GM12872 (cell line): ENCODE data around the gene APC2.

Experiments
- TF ChIP-seq, protein P1 (sequence below): IDR thresholded peaks from 3 replicates; pipeline ENCODE4 v1.5.1; 2011; ENCODE audit warnings: low read depth, mild to moderate bottlenecking, low read length, moderate library complexity; ENCODE audit not compliant: insufficient read depth

APC2 gene

DNA sequence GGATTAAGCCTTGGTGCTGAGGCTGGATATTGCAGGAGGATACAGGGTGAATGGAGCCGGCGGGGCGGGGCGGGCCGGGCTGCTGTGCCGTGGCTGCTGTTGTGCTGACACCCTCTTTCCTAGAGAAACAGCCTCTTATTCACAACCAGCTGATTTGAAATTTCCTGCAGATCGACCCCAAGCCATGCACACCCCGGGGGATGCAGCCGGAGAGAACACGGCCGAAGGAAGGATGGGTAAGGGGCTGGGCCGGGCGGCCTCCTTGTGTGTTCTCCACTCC is 31.5 kb upstream of the APC2 start:
- TF ChIP-seq, protein P1, sequence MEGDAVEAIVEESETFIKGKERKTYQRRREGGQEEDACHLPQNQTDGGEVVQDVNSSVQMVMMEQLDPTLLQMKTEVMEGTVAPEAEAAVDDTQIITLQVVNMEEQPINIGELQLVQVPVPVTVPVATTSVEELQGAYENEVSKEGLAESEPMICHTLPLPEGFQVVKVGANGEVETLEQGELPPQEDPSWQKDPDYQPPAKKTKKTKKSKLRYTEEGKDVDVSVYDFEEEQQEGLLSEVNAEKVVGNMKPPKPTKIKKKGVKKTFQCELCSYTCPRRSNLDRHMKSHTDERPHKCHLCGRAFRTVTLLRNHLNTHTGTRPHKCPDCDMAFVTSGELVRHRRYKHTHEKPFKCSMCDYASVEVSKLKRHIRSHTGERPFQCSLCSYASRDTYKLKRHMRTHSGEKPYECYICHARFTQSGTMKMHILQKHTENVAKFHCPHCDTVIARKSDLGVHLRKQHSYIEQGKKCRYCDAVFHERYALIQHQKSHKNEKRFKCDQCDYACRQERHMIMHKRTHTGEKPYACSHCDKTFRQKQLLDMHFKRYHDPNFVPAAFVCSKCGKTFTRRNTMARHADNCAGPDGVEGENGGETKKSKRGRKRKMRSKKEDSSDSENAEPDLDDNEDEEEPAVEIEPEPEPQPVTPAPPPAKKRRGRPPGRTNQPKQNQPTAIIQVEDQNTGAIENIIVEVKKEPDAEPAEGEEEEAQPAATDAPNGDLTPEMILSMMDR = no peak

DNA sequence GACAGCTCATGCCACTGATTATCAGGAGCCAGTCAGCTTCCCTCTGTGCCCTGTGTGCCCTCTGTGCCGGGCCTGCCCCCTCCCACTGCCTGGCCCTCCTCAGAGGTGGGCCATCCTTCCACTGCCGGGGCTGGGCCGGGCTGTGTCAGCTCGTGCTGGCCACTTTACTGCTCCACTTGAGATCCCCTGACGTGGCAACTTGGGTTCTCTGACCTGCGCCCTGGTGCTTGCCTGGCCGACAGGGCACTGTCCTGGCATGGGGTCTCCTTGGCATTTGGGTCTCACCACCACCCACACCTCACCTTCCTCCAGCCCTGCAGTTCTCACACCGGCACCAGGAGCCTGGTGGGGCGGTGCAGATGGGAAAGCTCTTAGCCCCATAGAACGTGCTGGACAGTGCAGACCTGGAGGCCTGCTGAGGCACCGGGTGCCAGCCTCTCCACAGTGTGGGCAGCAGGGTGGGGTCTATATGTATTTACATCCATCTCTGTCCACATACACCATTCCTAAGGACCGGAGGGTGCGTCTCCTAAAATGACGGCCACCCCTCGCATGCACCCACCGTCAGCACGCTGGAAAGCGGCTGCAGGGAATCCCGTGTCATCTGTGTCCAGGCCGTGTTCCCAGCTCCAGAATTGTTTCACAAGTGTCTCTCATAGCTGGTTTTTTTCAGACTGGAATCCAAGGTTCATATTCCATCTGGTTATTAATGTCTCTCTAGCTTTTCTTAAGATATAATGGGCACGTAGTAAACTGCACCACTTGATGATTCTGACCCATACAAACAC is 30.8 kb upstream of the APC2 start:
- TF ChIP-seq, protein P1 = no peak

DNA sequence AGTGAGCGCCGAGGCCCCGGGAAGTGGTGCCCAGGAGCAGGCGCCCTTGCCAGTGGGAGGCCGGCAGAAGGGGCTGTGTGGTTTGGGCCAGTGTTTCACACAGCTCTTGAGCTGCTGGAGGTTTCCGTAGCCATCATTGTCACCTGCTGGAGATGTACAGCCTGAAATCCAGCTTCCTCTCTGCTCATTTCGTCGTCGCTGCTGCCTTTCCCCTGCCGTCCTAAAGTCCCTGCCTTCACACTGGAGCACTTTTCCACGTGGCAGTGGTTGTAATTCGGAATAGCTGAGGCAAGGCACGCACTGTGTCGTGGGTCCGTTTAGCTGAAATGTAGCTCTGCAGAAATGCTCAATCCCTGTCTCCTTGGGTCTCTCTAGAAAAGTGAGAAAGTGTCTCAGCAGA is 29.3 kb upstream of the APC2 start:
- TF ChIP-seq, protein P1 = no peak

DNA sequence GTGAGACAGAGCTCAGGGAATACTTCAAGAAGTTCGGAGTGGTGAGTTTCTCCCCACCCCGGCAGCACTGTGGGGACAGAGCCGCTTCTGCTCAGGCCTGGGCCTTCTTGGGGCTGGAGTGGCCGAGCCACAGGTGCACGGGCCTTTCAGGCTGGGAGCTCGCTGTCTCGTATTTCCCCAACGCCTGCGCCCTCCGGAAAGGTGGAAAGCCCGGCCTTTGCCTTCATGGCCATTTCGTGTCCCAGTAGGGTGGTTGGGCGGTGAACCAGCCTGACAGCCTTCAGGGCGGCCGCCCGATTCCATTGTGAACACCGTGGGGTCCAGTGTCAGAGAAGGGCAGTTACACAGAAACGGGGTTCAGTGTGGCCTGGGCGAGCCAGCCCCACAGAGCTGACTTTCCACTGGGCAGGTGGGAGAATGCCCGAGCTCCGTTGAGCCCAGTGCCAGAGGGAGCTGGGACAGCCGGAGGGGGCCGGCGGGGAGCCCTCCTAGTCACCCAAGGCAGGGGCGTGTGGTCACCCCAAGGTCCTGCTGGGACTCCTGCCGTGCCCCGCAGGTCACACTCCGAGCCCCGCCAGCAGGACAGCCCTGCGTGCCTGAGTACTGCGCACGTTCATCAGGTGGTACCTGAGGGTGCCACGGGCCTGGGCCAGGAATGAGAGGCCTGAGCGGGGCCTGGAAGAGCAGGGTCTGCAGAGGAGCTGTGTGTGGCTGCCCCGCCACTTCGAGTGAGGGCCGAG is 28.5 kb upstream of the APC2 start:
- TF ChIP-seq, protein P1 = no peak

DNA sequence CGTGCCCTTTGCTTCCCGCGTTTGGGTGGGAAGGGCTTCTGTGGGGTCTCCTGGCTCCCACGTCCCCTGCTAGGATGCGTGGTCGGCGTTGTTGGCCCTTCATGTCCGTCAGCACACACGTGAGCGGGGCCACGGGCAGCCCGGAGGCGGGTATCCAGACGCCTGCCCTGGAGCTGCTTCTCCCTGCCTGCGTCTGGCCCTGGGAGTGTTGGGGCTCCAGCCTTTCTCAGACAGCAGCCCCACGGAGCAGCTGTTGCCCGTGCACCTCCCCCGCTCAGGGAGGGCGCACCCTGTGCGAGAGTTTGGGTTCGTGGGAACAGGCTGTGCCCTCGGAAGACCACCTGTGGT is 28.0 kb upstream of the APC2 start:
- TF ChIP-seq, protein P1 = no peak

DNA sequence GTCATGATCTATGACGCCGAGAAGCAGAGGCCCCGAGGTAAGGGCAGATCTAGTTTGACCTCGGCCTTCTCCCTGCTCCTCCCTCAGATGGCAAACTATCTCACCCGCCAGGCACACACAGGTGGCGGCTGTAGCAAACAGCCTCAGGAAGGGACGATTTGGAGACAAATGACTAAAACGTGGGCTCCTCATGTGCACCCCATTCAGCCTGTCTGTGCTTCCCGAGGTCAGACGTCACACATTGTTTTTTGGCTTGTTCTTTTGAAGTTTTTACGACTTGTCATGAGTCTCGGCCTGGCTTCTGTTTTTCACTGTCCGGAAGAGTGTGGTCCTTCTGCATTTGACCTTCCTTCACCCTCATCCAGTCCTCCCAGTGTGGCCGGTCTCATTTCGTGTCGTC is 27.6 kb upstream of the APC2 start:
- TF ChIP-seq, protein P1 = no peak

DNA sequence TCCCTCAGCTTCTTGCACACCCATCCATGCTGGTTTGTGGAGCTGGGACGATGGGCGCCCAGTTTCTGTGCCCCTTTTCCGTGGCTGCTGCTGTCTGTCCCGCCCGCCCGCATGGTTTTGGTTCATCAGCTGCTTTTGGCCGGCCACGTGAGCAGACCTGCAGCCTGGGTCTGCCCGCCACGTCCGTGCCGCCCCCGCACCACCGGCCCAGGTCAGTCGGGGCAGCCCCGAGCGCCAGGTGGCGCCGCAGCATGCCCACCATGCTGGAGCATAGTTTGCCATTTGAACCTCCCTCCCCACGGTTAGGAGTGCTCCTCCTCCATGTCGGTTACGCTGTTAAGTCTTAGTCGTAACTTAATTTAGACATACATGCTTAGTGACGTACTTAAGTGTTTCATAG is 27.0 kb upstream of the APC2 start:
- TF ChIP-seq, protein P1 = no peak
